ENCODE data around the gene CSNK1E.

Gene CSNK1E

DNA sequence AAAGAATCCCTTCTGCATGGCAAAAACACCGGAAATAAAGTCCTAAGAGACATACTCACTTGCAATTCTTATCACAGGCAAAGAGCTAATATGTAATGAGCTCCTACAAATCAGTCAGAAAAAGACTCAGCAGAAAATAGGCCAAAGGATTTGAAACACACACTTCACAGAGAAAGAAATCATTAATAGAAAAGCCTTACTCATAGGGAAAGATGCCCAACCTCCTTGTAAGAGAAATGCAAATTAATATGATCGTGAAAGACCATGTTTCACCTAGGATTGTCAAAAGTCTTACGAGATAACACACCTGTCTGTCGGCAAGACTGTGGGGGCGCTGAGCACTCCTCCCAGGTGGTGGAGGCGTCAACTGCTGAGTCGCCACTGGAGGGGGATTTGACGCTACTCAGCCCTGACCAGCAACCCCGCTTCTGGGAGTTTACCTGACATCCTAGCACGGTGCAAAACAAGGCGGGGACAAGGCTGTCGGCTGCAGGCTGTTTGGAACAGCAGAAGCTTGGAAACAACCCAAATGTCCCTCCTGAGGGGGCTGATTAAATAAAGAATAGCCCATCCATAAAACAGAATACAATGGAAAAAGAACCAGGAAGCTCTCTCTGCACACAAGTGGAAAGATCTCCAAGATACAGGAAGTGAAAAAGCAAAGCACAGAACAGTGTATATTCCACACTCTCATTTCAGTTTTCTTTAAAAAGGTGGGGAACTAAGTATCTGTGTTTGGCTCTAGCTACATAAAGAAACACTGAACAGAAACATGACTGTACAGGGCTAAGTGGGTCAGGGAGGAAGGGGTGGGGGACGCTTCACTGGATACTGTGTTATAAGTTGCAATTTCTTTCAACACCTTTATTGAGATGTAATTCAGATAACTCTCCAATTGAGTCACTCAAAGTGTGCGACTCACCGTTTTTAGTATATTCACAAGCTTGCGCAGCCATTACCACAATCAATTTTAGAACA is 11.5 kb downstream of the CSNK1E start:
- DNase-seq (ENCODE audit: low spot score) = no peak

DNA sequence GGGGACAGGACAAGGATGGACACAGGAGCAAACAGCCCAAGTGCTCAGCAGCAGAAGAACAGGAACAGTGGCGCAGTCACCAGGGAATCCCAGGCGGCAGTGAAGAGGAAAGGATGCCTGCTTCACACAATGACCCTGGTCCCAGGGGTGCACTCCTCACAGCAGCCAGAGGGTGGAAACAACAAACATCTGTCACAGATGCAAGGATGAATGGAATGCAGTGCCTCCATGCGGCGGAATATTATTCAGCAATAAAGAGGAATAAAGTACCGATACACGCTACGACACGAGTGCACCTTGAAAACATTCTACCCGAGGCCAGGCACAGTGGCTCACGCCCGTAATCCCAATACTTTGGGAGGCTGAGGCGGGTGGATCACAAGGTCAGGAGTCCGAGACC is 12.7 kb downstream of the CSNK1E start:
- DNase-seq (ENCODE audit: low spot score) = no peak

GRCh38 chr22:38303974-38304373 is 13.3 kb downstream of the CSNK1E start:
- no peak for DNase-seq (ENCODE audit: low spot score)

- no peak for DNase-seq (ENCODE audit: low spot score)
These were observed 14.3 kb downstream of the CSNK1E start for GRCh38 chr22:38302906-38303305.

DNA sequence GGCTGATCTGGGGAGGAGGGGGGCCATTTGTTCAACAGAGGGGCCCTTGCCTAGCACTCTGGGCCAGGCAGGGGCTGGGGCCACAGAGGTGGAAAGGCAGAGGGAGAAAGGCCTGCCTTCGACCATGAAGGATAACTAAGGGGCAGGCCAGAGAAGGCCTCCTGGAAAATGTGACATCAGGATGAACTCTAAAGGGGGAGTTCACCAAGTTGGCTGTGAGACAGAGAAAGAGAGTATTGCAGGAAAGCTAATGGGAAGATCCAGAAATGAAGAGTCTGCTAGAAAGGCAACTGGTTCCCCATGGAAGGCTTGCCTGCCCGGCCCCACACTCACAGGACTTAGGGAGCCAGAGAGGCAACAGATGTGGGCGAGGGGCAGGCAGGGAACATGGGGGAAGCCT is 16.3 kb downstream of the CSNK1E start:
- DNase-seq (ENCODE audit: low spot score) = no peak

DNA sequence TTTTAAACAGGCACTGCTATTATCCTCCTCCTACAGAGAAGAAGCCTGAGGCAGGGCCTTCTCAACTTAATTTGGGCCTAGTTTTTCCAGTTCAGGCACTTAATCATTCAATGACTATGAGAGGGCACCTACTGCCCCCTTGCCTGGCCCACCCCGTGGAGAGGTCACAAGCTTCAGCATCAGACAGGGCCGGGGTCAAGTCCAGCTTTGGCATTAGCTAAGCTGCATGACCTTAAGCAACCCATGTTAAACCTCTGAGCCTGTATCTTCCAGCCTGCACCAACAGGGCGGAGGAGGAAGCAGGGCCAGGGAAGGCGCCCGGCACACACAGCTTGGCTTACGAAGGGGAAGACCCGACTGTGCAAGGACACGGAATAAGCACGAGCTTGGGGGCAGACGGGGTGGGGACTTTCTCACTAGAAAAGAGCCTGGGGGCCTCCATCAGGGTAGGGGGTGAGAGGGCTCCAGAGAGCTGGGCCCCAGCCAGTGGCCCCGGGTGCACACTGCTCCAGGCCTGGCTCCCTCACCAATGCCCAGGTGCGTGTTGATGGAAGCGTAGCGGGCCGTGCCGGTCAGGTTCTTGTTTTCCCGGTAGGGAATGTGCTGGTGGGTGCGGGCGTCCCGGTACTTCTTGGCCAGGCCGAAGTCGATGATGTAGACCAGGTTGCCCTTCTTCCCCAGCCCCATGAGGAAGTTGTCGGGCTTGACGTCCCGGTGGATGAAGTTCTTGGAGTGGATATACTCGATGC is 16.9 kb downstream of the CSNK1E start:
- no peak for DNase-seq (ENCODE audit: low spot score)

GRCh38 chr22:38299770-38300102 is 17.5 kb downstream of the CSNK1E start:
- no peak for DNase-seq (ENCODE audit: low spot score)

GRCh38 chr22:38298312-38299005 is 18.8 kb downstream of the CSNK1E start:
- no peak for DNase-seq (ENCODE audit: low spot score)

DNA sequence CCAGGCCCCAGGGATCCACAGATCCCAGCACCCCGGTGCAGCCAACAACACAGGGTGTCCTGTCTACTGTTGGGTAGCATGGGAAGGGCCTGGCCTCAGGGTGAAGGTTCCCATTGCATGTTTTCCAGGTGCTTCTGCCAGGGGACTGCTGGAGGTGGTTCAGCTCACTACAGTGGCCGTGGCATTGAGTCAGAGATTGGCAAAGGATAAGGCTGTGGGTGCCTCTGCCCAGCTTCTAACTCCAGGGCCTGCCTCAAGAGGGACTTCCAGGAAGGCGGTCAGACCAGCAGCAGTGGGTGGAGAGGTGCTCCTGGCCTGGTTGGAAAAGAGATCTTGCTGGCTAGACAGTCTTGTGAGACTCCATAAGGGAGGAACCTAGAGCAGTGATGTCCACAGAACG is 20.9 kb downstream of the CSNK1E start:
- no peak for DNase-seq (ENCODE audit: low spot score)

DNA sequence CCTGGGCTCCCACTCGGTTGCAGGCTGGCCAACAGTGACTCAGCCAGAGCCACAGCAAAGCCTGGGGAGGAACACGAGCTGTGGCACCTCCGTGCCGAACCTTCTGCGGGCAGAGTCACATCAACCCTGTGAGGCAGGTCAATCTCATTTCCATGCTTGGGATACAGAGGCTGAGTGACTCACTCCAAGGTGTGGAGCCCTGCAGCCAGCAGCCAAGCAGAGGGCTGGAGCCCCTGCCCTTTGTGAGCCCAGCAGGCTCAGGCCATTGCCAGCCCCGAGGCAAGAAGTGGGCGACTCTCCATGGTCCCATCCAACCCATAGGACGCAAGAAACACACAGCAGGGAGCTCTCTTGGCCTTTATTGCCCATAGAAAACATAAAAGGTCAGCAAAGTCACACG is 21.4 kb downstream of the CSNK1E start:
- DNase-seq (ENCODE audit: low spot score) = no peak

DNA sequence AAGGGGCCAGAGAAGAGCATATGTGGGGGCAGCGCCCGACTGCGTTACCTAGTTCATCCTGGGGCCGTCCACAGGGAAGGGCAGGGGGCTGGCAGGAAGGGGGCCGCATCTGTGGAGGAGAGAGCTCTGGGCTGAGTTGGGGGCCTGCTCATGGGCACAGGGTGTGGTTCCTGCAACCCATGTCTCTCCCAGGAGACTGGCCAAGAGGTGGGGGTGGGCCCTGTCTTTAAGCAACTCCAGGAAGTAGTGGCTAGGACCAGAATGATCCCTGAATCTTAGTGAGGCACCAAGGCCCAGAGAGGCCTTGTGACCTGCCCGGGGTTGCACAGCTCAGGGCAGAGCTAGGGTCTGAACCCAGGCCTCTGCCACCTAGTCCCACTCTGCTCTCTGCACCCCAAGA is 21.9 kb downstream of the CSNK1E start:
- DNase-seq (ENCODE audit: low spot score) = no peak

GRCh38 chr22:38294193-38294592 is 23.0 kb downstream of the CSNK1E start:
- DNase-seq (ENCODE audit: low spot score) = no peak

DNA sequence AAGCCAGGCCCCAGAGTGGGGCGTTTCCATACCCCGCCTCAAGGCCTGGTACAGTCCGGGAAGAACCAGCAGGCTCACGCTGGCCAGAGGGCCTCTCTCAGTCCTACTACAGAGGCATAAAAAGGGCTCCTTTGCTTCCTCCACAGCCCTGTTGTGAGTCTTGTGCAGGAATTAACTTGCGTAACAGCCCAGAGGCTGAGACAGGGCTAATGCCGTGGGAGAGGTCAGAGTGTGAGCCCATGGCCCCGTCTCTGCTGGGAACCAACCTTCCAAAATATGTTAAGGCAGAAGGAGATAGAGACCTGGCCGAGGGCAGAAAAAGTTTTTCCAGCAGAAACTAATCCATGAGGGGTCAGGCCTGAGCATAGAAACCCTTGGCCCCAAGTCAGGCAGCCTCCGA is 24.5 kb downstream of the CSNK1E start:
- no peak for DNase-seq (ENCODE audit: low spot score)

DNA sequence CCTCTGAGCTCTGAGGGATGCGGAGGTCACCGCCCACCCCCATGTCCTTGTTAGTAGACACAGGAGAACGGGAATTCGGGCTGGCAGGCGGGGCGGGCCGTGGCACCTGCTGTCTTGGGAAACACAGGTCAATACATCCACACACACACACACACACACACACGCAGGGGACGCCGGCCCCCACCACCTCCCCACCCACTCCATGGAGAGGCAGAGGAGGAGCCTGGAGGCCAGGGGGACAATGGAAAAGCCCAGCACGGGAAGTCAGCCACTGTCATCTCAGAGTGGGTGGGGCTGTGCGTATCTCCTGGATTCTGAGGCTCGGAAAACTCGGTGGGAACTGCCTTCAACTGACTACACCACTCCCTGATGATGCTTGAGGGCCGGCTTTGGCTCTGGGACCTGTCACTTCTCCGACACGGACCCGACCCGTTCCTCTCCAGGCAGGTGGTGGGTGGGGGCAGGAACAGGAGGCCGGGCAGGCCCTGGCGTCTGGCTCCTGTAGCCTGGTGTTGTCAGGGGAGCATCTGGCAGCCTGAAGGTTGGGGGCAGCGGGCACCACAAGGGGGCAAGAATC is 25.9 kb downstream of the CSNK1E start:
- no peak for DNase-seq (ENCODE audit: low spot score)

DNA sequence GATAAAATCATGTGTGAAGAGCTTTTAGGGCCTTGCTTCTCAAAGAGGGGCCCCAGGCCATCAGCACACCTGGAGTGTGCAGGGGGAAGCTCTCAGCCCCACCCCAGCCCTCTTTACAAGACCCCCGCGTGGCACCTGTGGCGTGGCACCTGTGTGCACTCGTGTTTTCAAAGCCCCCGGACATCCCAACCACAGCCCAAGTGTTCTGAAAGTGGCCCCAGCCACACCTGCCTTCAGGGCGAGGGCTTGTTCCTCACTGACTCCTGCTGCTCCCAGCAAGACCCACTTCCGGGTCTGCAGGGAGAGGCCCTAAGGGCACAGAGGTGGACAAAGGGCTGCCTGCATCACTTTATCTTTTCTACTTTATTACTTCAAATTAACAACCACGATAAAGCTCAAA is 26.9 kb downstream of the CSNK1E start:
- no peak for DNase-seq (ENCODE audit: low spot score)

DNA sequence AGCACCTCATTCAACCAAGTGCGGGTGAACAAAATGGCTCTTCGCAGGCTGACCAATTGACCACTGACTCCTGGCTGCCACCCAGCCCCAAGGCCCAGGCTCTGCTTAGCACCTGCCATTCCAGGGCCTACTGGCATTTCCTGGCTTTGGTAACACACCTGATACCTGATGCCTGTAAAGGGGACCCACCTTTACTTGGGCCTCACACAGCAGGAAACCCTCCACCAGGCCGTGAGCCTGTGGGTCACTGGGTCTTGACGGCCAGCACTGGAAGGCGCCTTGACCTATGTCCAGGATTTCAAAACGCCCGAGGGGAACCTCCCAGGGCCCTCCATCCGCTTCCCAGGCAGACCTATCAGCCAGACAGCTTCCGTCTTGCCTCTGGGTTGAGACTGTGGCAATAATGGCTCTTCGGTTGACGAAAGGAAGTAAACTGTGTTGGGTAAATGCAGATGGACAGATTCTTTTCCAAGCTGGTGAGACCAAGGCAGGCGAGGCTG is 27.6 kb downstream of the CSNK1E start:
- DNase-seq (ENCODE audit: low spot score) = no peak

DNA sequence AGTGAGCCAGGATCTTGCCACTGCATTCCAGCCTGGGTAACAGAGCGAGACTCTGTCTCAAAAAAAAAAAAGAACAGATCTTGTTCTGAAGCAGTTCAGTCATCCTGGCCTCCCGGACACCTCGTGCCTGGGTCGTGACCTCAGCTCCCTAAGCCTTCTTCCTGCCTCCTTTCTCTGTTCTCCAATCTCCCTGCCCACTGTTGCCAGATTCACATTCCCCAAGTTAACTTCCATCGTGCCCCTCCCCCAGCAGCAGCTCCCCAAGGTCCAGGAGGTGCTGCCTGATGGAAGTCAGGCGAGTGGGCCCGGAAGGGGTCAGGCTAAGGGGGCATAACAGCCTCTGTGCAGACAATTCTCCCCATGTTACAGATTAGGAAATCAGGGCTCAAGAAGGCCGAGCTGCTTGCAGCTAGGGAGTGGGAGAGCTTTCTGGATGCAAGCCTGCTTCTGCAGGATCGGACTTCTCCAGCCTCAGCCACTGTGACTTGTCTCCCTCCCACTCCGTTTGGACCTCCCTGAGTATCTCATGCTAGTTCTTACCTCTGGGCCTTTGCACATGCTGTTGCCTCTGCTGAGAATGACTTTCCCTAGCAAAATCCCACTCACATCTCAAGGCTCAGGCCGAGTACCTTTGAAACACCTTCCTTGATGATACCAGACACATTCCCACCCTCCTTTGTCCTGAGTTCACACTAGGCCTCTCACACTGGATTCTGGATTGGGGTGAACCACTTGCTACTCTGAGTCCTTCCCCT is 30.1 kb downstream of the CSNK1E start:
- DNase-seq (ENCODE audit: low spot score) = no peak

- DNase-seq (ENCODE audit: low spot score) = no peak
These were observed 32.2 kb downstream of the CSNK1E start for GRCh38 chr22:38285018-38285417.

- DNase-seq (ENCODE audit: low spot score) = no peak
These were observed 33.2 kb downstream of the CSNK1E start for GRCh38 chr22:38284042-38284402.

- DNase-seq (ENCODE audit: low spot score) = no peak
These were observed 34.8 kb downstream of the CSNK1E start for GRCh38 chr22:38282397-38282796.

DNA sequence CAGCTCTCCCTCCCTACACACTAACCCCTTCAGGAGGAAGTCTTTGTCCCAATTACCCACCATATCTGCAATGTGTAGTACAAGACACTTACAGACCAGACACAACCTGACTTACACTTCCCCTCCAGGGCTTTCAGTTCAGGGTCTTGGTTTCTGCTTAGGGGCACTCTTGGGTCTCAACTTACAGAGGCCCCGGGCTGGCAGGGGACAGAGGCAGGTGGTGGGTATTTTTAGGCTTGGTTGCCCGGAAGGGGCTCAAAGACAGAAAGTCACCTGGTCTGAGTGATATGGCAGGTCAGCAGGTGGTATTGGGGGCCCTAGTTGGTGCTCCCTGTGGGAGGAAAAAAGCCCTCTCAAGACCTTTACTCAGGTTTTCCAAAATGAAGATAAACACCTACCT is 41.1 kb downstream of the CSNK1E start:
- no peak for DNase-seq (ENCODE audit: low spot score)
